Body of pancreas (tissue), 4 donors: Measurements from ENCODE around the gene ATG2A. TPM values are rescaled to one million over a fixed set of nuclear protein-coding genes. Genes with fewer than 3 reads are reported as not detected.
A peak's percentile ranks its signal among the peaks of the same experiment; 100 is the strongest.

Experiments used
- ATAC-seq: fragments of 150-250 bp; one replicate; pipeline ENCODE4 v1.9.1; 2016
- DNase-seq, 4 donors: peaks; one replicate each; pipeline ENCODE4 v3.0.0-alpha.2; 2019
- H3K27ac ChIP-seq, 4 donors: fragments of 200-600 bp; sonication (generic); 1 replicate in 3 of 4; 2 replicates in 1 of 4; pipeline versions ENCODE4 v1.5.1 to v1.6.1; 2016 to 2019; ENCODE audit warnings: mild to moderate bottlenecking in 1 of 4, mixed read lengths in 1 of 4, moderate library complexity in 1 of 4
- H3K27me3 ChIP-seq, 2 donors: fragments of 200-600 bp; sonication (generic); one replicate each; pipeline ENCODE4 v1.6.0; 2016; ENCODE audit warnings: mild to moderate bottlenecking in 1 of 2
- H3K36me3 ChIP-seq, 2 donors: fragments of 200-600 bp; sonication (generic); replicated peaks in 1 of 2; 2 replicates each; pipeline ENCODE4 v1.5.1; 2016; ENCODE audit warnings: low read depth in 2 of 2; ENCODE audit not compliant: insufficient read depth in 1 of 2
- H3K4me1 ChIP-seq: fragments of 200-600 bp; sonication (generic); one replicate; pipeline ENCODE4 v1.6.0; 2016
- H3K4me3 ChIP-seq, 2 donors: fragments of 200-600 bp; sonication (generic); 1 replicate in 1 of 2; 2 replicates in 1 of 2; pipeline ENCODE4 v1.5.1; 2016 to 2019
- H3K9me3 ChIP-seq, 3 donors: fragments of 200-600 bp; sonication (generic); 1 replicate in 2 of 3; 2 replicates in 1 of 3; pipeline ENCODE4 v1.5.1; 2016
- CTCF ChIP-seq, 7 experiments: fragments of 450-650 bp in 4 of 7; fragments of 200-600 bp in 3 of 7; sonication (generic) in 3 of 7; IDR thresholded peaks; one replicate each; pipeline ENCODE4 v1.5.1; 2016 to 2019; ENCODE audit warnings: antibody characterized with exemption in 7 of 7
- POLR2A ChIP-seq, 3 donors: fragments of 450-650 bp; IDR thresholded peaks; one replicate each; pipeline ENCODE4 v1.6.1; 2016; ENCODE audit warnings: antibody characterized with exemption in 3 of 3, mild to moderate bottlenecking in 2 of 3
- WGBS, 2 donors: methylation state at CpG; one replicate each; pipeline ENCODE4 v1.1.5; 2017; 5-methylcytosine and 5-hydroxymethylcytosine counted together
- intact Hi-C: fragments of 100-400 bp; cut with DNase I; formaldehyde crosslinking; loops from one replicate; pipeline ENCODE4 v1.15.1; 2023
- total RNA-seq, 2 donors: library from RNA; depleted of rRNA; stranded (reverse); fragments of >200 nt; gene quantifications; one replicate each; pipeline ENCODE4 v1.1.0, GENCODE V29; 2016

Gene ATG2A
- total RNA-seq, 2 donors from 2014 or later: 16.3 to 34.3 TPM

GRCh38 chr11:64926689-64927088 lies 9.7 kb upstream of the ATG2A start:
- Histone ChIP-seq H3K4me1 (peaks cover 20% of the 10 kb centered on the region), H3K27me3 (no peaks in the 10 kb centered on the region), H3K27ac (no peak overlapping the region), H3K36me3 (peaks cover 0 to 4% of the 10 kb centered on the region in 2 donors), H3K4me3 (no peak overlapping the region), H3K9me3 (no peaks in the 10 kb centered on the region)
- intact Hi-C loops: no loop called here
- TF ChIP-seq POLR2A (IDR thresholded peaks at IDR 0.05) (no peak), CTCF (IDR thresholded peaks at IDR 0.05) (no peak)
- ATAC-seq (no peak), DNase-seq (no peak)
- 83 to 100% methylated on average over 2 to 20 of the region's 22 CpGs for whole genome bisulfite sequencing, 2 donors

GRCh38 chr11:64925536-64926436 lies 8.8 kb upstream of the ATG2A start:
- peak in 3 of 4 donors; percentile 37 to 62 (median 53) for DNase-seq
- Histone ChIP-seq H3K4me1 (peaks cover 20% of the 10 kb centered on the region), H3K27me3 (no peaks in the 10 kb centered on the region), H3K4me3 (no peak overlapping the region), H3K27ac (peak overlapping the region in 2 of 4 donors; percentile 3 to 96), H3K36me3 (no peaks in the 10 kb centered on the region), H3K9me3 (no peaks in the 10 kb centered on the region)
- intact Hi-C loops: no loop called here
- ATAC-seq: no peak
- 38 to 49% methylated on average over 6 to 17 of the region's 24 CpGs for whole genome bisulfite sequencing, 2 donors
- TF ChIP-seq CTCF (IDR thresholded peaks at IDR 0.05) (no peak), POLR2A (IDR thresholded peaks at IDR 0.05) (no peak)

- intact Hi-C loops: no loop called here
- DNase-seq (peak in 2 of 4 donors; percentile 33 to 41), ATAC-seq (no peak)
- Histone ChIP-seq H3K27me3 (no peaks in the 10 kb centered on the region), H3K9me3 (no peaks in the 10 kb centered on the region), H3K27ac (peak overlapping the region; percentile 85 to 100 (median 93)), H3K4me1 (peaks cover 20% of the 10 kb centered on the region), H3K4me3 (peak overlapping the region; percentile 78 to 98), H3K36me3 (no peaks in the 10 kb centered on the region)
- WGBS, 2 donors: 0% methylated on average over 10 to 24 of the region's 24 CpGs
- no peak for TF ChIP-seq POLR2A (IDR thresholded peaks at IDR 0.05)
- peak in 2 of 7 experiments; percentile 1 to 13 for TF ChIP-seq CTCF (IDR thresholded peaks at IDR 0.05)
Measured at GRCh38 chr11:64924910-64925284, 7.9 kb upstream of the ATG2A start.

GRCh38 chr11:64923944-64924909 lies 7.2 kb upstream of the ATG2A start, which contains the start of gene PPP2R5B:
Gene PPP2R5B, plus strand, starts transcription at chr11:64924689. Its CDS starts 1,046 bp downstream, at chr11:64925735.
- Histone ChIP-seq H3K36me3 (no peaks in the 10 kb centered on the region), H3K9me3 (no peaks in the 10 kb centered on the region), H3K4me3 (peak within 1 kb of the TSS; percentile 78 to 98), H3K27ac (peak within 1 kb of the TSS; percentile 85 to 100 (median 93)), H3K4me1 (peaks cover 20% of the 10 kb centered on the region), H3K27me3 (no peaks in the 10 kb centered on the region)
- intact Hi-C loops: no loop called here
- TF ChIP-seq CTCF (IDR thresholded peaks at IDR 0.05) (peak in 2 of 7 experiments; percentile 7 to 33), POLR2A (IDR thresholded peaks at IDR 0.05) (peak; percentile 82 to 85 (median 84))
- 0% methylated on average over 11 to 41 of the region's 47 CpGs for whole genome bisulfite sequencing, 2 donors
- ATAC-seq (peak; percentile 96), DNase-seq (peak; percentile 95 to 98 (median 97))
